MCF 10A (cell line): ENCODE measurements around the gene RIPPLY3. TPM values are rescaled to one million over a fixed set of nuclear protein-coding genes. Genes with fewer than 3 reads are reported as not detected.
A peak's percentile ranks its signal among the peaks of the same experiment; 100 is the strongest.
"Not testable (repeated sequence)": the region's sequence is repeated elsewhere in the genome, so short reads cannot be mapped to it uniquely, and the experiment has no call there.

Experiments used
- BruUV-seq: library from RNA; stranded (reverse); fragments of 400-500 nt; replicated peaks from 2 replicates; lab custom pipeline; 2021; lab: Mats Ljungman, UMichigan
- CTCF ChIA-PET: fragments of 300-600 bp; sonication (Branson Sonifier 250); formaldehyde crosslinking; extraction: SDS; loops from one replicate; lab custom pipeline; 2021; ENCODE audit warnings: antibody characterized with exemption, inconsistent platforms; lab: Yijun Ruan, JAX
- POLR2A ChIA-PET: fragments of 300-600, 350-650 bp; sonication (Branson Sonifier 250); formaldehyde crosslinking; extraction: SDS; loops from one replicate; lab custom pipeline; 2020; ENCODE audit warnings: antibody characterized with exemption, inconsistent platforms; lab: Yijun Ruan, JAX
- DNase-seq: peaks from one replicate; pipeline ENCODE4 v3.0.0-alpha.2; 2018; ENCODE audit not compliant: unreplicated experiment
- H3K27ac Mint-ChIP-seq: one replicate; pipeline ENCODE4 v1.8.0; 2022; ENCODE audit warnings: mild to moderate bottlenecking, low read depth, mixed read lengths; ENCODE audit not compliant: unreplicated experiment
- H3K27me3 Mint-ChIP-seq: one replicate; pipeline ENCODE4 v1.8.0; 2022; ENCODE audit warnings: mixed read lengths; ENCODE audit not compliant: insufficient read depth, unreplicated experiment
- H3K36me3 Mint-ChIP-seq: one replicate; pipeline ENCODE4 v1.8.0; 2022; ENCODE audit warnings: mild to moderate bottlenecking, moderate library complexity, mixed read lengths; ENCODE audit not compliant: insufficient read depth, unreplicated experiment
- H3K4me1 Mint-ChIP-seq: one replicate; pipeline ENCODE4 v1.8.0; 2022; ENCODE audit warnings: mixed read lengths; ENCODE audit not compliant: insufficient read depth, unreplicated experiment
- H3K4me3 Mint-ChIP-seq: one replicate; pipeline ENCODE4 v1.8.0; 2022; ENCODE audit warnings: mild to moderate bottlenecking, moderate library complexity, mixed read lengths; ENCODE audit not compliant: unreplicated experiment
- H3K9me3 Mint-ChIP-seq: one replicate; pipeline ENCODE4 v1.8.0; 2022; ENCODE audit warnings: mixed read lengths; ENCODE audit not compliant: unreplicated experiment
- intact Hi-C: fragments of 100-400 bp; cut with micrococcal nuclease; formaldehyde crosslinking; loops from 2 replicates; pipeline ENCODE4 v1.14.1; 2022
- total RNA-seq: library from RNA; stranded (reverse); gene quantifications from 2 replicates; pipeline ENCODE4 v1.2.3, GENCODE V29; 2022
- TF ChIP-seq, protein P1 (sequence below): fragments of 200-600 bp; IDR thresholded peaks from one replicate; pipeline ENCODE4 v1.8.0; 2022; ENCODE audit warnings: antibody characterized with exemption, mild to moderate bottlenecking; ENCODE audit not compliant: unreplicated experiment

RIPPLY3 gene
- total RNA-seq, 1 experiment from 2014 or later: not detected

DNA sequence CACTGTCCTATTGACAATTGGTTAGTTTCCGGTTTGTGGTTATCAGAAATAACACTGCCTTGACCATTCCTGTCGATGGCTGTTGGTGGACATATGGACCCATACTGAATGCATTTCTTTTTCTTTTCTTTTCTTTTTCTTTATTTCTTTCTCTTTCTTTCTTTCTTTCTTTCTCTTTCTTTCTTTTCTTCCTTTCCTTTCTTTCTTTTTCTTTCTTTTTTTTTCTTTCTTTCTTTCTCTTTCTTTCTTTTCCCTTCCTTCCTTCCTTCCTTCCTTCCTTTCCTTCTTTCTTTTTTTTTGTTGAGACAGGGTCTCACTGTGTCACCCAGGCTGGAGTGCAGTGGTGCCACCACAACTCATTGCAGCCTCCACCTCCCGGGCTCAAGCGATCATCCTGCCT, 24.4 kb downstream of the RIPPLY3 start:
- H3K27me3 Mint-ChIP-seq: peaks cover 11% of the 10 kb centered on the region
- BruUV-seq: no TSS peak
- H3K4me1 Mint-ChIP-seq: peaks cover 9% of the 10 kb centered on the region
- no peaks in the 10 kb centered on the region for H3K9me3 Mint-ChIP-seq
- no peak overlapping the region for H3K27ac Mint-ChIP-seq
- no peak overlapping the region for H3K4me3 Mint-ChIP-seq
- DNase-seq: no peak
- ChIA-PET CTCF (interaction anchor here (1.1 kb wide), 1 partner anchor 21 kb away, joined by 3 read pairs; no protein-coding TSS in a partner anchor), POLR2A (no interaction called here)
- no peaks in the 10 kb centered on the region for H3K36me3 Mint-ChIP-seq
- intact Hi-C loops: no loop called here
- TF ChIP-seq, protein P1, sequence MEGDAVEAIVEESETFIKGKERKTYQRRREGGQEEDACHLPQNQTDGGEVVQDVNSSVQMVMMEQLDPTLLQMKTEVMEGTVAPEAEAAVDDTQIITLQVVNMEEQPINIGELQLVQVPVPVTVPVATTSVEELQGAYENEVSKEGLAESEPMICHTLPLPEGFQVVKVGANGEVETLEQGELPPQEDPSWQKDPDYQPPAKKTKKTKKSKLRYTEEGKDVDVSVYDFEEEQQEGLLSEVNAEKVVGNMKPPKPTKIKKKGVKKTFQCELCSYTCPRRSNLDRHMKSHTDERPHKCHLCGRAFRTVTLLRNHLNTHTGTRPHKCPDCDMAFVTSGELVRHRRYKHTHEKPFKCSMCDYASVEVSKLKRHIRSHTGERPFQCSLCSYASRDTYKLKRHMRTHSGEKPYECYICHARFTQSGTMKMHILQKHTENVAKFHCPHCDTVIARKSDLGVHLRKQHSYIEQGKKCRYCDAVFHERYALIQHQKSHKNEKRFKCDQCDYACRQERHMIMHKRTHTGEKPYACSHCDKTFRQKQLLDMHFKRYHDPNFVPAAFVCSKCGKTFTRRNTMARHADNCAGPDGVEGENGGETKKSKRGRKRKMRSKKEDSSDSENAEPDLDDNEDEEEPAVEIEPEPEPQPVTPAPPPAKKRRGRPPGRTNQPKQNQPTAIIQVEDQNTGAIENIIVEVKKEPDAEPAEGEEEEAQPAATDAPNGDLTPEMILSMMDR: no peak

DNA sequence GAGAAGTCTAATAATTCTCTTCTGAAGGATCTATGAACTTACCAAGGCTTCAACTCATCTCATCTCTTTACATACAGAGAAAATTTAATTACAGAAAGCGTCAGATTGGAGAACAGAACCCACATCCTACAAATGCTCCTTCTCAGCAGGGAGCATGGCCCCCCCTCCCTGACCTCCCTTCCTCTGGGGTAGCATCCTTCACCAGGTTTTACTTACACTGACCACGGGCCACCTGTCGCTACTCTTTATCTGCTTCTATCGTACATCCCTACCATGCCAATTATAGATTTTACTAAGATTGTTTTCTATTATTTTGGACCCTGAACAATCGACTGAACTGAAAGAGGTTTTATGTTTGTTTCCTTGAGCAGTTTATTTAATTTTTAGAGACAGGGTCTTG, 25.8 kb downstream of the RIPPLY3 start:
- DNase-seq: no peak
- H3K27ac Mint-ChIP-seq: no peak overlapping the region
- no peaks in the 10 kb centered on the region for H3K36me3 Mint-ChIP-seq
- peaks cover 9% of the 10 kb centered on the region for H3K4me1 Mint-ChIP-seq
- CTCF ChIA-PET: no interaction called here
- no peaks in the 10 kb centered on the region for H3K9me3 Mint-ChIP-seq
- BruUV-seq: no TSS peak
- intact Hi-C loops: no loop called here
- no peak overlapping the region for H3K4me3 Mint-ChIP-seq
- TF ChIP-seq, protein P1: no peak
- H3K27me3 Mint-ChIP-seq: no peaks in the 10 kb centered on the region
- POLR2A ChIA-PET: interaction anchor here (0.6 to 0.7 kb wide), 2 partner anchors 29 to 83 kb away, joined by 3 read pairs; no protein-coding TSS in a partner anchor

DNA sequence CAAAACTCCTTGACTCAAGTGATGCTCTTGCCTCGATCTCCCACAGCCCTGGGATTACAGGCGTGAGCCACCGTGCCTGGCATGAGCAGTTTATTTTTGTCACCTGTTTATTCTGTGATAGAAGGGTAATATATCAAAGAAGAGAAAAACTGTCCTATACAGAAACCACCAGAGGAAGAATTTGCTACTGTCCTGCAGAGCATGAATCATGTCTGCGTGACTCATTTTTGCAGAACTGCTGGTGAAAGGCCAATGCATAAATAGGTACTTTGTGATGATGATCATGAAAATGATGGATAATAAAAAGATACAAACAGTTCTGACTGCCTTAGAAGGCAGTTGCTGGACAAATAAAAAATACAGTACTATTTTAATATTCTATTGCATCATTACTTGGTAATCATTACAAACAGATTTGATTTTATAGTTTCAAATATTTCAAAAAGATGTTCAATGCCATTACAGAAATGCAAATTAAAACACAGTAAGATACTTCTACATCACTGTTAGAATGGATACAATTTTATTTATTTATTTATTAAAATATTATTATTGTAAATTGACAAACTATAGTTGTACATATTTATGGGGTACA, 26.5 kb downstream of the RIPPLY3 start:
- intact Hi-C loops: no loop called here
- TF ChIP-seq, protein P1: no peak
- peaks cover 9% of the 10 kb centered on the region for H3K4me1 Mint-ChIP-seq
- POLR2A ChIA-PET: interaction anchor here (0.6 kb wide), 1 partner anchor 83 kb away, joined by 3 read pairs; no protein-coding TSS in a partner anchor
- peak; percentile 63 for DNase-seq
- no TSS peak for BruUV-seq
- no peak overlapping the region for H3K27ac Mint-ChIP-seq
- no peak overlapping the region for H3K4me3 Mint-ChIP-seq
- no peaks in the 10 kb centered on the region for H3K36me3 Mint-ChIP-seq
- CTCF ChIA-PET: interaction anchor here (0.5 to 0.6 kb wide), 2 partner anchors 27 to 60 kb away, joined by 3 to 5 read pairs; no protein-coding TSS in a partner anchor
- no peaks in the 10 kb centered on the region for H3K27me3 Mint-ChIP-seq
- H3K9me3 Mint-ChIP-seq: no peaks in the 10 kb centered on the region

- H3K4me3 Mint-ChIP-seq, intact Hi-C loops, H3K9me3 Mint-ChIP-seq, H3K27me3 Mint-ChIP-seq, H3K4me1 Mint-ChIP-seq, DNase-seq, CTCF ChIA-PET, BruUV-seq, POLR2A ChIA-PET, H3K36me3 Mint-ChIP-seq, H3K27ac Mint-ChIP-seq: not testable (repeated sequence)
These were observed 27.9 kb downstream of the RIPPLY3 start for GRCh38 chr21:37034394-37034793.
